NCI-H2196 (cell line): ENCODE results near the gene CCZ1B.
A peak's percentile ranks its signal among the peaks of the same experiment; 100 is the strongest.
"Not testable (repeated sequence)": the region's sequence is repeated elsewhere in the genome, so short reads cannot be mapped to it uniquely, and the experiment has no call there.

ENCODE experiments used
- DNase-seq: peaks from one replicate; lab custom pipeline; 2025; ENCODE audit not compliant: unreplicated experiment; lab: John Stamatoyannopoulos, UW

The CCZ1B gene

DNA sequence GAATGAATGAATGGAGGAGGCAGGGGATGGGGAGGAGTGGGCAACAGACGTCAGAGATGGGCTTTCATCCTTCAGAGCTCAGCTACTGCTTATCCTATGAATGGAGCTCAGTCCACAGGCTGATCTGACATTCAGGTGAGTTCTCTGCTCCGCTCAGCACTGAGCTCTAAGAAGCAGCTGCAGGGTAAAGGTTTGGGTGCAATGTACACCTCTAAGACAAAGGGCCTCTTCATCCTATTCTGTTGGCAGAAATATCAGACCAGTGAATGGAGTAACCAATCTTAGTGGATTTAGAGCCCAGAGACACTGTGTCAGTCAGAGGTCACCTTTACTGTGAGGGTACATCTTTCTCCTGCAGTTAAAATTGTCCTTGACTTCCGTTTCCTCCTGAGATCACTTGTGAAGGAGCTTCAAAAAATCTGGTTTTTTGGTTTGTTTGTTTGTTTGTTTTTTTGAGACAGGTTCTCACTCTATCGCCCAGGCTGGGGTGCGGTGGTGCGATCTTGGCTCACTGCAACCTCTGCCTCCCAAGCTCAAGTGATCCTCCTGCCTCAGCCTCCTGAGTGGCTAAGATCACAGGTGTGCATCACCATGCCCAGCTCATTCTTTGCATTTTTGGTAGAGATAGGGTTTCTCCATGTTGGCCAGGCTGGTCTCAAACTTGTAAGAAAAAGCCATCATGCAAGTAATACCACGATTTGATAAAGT is 5.1 kb upstream of the CCZ1B start:
- DNase-seq, result no peak

DNA sequence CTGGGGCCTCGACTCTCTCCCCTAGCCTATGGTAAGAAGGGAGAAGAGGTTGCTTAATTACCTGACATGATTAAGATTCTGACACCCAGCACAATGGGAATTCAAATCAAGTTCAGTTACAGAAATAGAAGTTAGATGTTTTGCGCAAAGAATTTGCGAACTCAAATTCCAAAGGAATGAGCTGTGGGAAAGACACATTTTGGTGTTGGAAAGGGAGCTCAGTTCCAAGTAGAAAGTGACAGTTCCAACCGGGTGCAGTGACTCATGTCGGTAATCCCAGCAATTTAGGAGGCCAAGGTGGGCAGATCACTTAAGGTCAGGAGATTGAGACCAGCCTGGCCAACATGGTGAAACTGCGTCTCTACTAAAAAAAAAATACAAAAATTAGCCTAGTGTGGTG is 4.0 kb upstream of the CCZ1B start:
- DNase-seq, result not testable (repeated sequence)

DNA sequence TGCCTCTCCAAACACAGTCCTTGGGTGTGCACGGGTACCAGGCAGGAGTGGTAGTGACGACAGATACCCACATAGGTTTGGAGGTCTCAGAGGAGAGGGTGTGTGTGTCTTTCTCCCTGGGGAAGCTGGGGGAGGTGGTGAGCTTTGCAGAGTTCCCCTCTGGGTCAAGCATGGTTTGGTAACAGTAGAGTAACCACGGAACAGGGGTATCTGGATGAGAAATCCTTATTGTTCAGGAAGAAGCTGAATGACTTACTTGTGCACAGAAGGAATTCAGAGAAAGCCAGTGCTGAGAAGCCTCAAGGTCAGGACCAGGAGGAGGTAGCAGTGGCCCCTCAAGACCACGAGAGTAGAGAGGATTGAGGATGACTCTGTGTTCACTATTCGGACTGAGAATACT is 3.5 kb upstream of the CCZ1B start:
- not testable (repeated sequence) for DNase-seq

DNA sequence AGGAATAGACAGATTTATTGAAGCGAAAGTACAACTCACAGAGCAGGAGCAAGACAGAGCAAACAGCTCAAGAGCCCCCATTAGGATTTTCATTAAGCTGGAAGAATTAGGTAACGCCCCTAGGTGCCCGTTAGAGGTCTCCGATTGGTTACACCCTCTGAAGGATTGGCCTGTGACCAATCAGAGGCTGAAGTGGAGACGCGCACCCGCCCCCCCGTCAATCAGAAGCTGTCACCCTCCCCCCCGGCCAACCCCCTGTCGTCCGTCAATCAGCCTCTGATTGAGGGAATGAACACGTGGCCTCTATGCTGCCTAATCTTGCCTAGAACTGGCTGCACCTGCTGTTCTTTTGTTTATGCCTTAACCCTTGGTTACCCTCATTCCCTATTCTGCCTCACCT is 1.1 kb upstream of the CCZ1B start:
- DNase-seq, result peak; percentile 27

DNA sequence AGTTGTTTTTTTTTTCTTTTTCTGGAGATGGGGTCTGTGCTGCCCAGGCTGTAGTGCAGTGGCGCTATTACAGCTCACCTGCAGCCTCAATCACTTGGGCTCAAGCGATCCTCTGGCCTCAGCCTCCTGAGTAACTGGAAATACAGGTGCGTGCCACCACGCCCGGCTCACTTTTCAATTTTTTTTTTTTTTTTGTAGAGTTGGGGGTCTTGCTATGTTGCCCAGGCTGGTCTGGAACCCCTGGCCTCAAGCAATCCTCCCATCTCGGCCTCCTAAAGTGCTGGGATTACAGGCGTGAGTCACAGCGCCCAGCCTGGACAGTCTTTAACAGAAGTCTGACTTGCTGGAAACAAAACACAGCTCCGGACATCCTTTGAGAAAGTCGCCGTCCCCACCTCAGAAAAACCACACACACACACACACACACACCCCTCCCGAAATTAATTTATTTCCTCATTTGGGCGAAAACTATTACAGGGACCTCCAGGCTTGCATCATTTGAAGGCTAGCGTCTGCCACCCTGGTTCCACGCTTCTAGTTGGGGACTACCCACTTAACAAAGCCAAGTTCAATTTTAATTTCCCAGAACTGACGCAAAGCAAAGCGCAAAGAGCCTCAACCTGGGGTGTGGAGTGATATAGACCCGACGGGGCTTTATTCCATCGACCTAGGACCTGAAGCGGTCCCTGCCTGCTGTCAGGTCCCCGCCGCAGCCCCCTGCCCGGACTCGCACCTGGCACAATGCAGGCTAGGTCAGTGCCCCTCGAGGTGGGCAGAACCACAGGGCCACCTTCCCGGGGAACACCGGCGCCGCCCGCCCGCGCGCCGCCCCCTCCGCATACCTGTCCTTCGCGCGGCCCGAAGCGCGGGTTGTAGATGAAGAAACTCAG is 594 bp downstream of the CCZ1B start:
- not testable (repeated sequence) for DNase-seq

DNA sequence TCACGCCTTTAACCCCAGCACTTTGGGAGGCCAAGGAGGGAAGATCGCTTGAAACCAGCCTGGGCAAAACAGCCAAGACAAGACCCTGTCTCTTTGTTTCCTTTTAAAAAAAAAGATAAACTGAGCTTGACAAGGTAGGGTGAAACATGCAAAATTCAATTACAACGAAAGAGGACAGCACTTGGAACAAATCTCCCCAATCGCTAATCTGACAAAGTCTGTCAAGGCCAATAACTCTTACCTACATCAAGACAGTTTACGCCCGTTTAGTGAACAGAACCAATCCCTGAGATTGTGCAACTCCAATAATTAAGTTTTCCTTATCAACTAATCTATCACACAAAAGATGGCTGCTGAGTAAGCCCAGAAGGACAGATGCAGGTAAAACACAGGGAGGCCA is 4.5 kb downstream of the CCZ1B start:
- not testable (repeated sequence) for DNase-seq

DNA sequence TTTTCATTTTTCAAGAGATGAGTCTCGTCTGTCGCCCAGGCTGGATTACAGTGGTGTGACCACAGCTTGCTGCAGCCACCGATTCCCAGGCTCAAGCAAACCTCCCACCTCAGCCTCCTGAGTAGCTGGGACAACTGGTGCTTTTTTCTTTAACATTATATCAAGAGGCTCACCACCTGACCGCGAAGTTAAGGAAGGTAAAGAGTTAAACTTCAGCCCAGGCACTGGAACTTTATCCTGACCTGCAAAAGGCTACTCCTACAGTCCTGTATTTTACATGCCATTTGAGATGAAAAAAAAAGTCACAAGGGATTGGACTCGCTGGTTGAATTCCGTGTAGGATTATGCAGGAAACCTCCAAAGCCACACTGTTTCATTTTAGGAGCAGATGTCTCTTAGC is 10.6 kb downstream of the CCZ1B start:
- DNase-seq, result not testable (repeated sequence)

DNA sequence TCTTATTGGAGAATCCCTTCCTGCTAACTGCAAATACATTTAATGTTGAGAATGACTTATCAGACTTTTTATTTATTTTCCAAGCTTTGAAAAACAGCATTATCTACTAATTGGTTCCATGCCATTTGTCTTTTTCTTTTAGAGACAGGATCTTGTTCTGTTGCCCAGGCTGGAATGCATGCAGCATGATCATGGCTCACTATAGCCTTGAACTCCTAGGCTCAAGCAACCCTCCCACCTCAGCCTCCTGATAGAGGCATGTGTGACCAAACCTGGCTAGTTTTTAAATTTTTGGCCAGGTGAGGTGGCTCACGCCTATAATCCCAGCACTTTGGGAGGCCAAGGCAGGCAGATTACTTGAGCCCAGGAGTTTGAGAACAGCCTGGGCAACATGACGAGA is 13.1 kb downstream of the CCZ1B start:
- not testable (repeated sequence) for DNase-seq

DNA sequence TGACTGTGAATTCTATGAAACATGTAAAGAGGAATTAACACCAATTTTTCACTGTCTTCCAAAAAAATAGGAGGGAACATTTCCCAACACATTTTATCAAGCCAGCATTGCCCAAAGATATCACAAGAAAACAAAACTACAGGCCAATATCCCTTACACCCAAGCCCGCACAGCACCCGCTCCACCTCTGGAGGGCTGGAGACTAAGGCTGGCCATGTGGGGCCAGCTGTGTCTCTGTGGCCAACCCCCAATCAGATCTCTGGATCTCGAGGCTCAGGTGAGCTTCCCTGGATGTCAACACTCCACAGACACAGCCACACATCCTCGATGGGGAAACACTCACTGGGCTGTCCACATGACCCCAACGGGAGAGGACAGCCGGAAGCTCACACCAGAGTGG is 18.1 kb downstream of the CCZ1B start:
- DNase-seq, result not testable (repeated sequence)

DNA sequence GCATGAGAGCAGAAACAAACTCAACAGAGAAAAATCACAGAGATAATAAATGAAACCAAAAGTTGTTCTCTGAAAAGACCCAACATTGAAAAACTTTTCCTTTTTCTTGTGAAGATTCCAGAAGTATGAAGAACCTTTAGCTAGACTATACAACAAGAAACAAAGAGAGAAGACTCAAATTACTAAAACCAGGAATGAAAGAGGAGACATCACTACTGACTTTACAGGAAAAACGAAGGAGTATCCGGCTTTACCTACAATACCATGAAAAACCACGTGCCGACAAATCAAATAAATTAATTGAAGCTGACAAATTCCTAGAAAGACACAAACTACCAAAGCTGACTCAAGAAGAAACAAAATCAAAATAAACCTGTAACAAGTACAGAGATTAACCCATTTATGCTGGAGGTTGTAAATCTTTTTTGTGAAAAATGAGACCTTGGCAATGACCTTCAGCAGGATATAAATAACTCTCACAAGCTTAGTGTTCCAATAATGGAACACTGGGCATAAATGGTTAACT is 18.6 kb downstream of the CCZ1B start:
- not testable (repeated sequence) for DNase-seq

DNA sequence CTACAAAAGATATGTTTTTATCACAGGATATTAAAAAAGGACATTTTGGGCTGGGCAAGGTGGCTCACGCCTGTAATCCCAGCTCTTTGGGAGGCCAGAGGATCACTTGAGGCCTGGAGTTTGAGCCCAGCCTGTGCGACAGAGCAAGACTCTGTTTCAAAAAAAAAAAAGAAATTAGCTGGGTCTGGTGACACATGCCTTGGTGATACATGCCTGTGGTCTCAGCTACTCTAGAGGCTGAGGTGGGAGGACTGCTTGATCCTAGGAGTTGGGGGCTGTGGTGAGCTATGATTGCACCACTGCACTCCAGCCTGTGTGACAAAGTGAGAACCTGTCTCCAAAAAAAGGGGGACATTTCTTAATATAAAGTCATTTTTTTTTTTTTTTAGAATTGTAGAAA is 25.7 kb downstream of the CCZ1B start:
- not testable (repeated sequence) for DNase-seq

DNA sequence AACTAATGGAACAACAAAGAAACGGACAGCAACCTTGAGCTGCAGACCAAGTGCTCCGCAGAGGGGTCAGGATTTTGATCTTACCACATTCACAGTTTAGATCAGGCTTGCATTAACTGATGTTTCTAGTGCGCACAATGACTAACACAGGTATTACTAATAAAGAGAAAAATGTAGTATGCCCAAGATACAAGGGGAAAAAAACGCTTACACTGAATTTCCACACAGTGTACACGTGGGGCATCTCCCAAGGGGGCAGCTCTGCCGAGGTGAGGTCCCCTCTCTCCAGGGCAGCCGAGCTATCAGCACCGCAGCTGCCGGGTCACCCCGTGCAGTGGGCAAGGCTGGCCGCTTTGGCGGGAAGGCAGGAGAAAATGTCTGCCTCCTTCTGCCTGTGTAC is 26.2 kb downstream of the CCZ1B start:
- DNase-seq, result not testable (repeated sequence)

DNA sequence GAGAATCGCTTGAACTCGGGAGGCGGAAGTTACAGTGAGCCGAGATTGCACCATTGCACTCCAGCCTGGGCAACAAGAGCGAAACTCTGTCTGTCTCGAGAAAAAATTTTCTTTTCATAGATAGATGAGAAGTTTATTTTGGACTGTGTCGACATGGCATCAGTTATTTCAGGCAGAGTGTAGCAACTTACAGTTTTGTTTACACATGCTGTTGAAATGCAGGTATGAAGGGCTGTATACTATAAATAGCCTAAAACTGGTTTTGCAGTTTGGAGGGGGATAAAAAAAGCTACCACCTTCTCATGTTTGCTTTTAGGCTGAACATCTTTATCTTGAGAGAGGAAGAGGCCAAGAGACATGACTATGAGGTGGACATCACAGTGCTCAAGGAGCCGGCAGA is 28.0 kb downstream of the CCZ1B start:
- not testable (repeated sequence) for DNase-seq

DNA sequence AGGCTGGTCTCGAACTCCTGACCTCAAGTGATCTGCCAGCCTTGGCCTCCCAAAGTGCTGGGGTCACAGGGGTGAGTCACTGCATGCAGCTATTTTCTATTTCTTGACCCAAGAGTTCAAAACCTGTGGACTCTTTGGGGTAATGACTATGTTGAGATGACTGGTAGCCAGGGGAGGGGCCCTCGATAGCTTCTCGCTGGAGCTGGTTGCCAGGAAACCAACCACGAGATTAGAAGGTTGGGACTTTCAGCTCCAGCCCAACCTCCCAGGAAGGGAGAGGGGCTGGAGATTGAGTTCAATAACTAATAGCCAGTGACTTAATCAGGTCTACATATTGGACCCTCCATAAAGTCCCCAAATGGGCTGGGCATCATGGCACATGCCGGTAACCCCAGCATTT is 28.9 kb downstream of the CCZ1B start:
- DNase-seq, result not testable (repeated sequence)

DNA sequence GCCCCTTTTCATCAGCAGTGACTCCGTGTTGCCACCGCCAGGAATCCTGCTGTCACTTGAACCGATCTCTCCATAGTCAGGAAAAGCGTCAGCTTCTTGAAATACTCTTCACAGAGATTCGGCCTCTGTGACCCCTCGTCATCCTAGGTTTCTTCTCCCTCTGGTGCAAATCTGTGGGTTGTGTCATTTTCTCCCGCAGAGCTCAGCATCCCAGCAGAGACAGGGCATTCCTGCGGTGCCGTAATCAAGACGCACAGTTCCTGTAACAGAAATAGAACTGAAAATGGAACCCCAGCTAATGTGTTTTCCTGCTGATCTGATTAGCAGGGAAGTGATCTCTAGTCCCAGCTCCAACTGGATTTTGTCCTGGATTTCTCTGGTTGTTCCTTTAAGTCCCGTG is 31.8 kb downstream of the CCZ1B start:
- not testable (repeated sequence) for DNase-seq

DNA sequence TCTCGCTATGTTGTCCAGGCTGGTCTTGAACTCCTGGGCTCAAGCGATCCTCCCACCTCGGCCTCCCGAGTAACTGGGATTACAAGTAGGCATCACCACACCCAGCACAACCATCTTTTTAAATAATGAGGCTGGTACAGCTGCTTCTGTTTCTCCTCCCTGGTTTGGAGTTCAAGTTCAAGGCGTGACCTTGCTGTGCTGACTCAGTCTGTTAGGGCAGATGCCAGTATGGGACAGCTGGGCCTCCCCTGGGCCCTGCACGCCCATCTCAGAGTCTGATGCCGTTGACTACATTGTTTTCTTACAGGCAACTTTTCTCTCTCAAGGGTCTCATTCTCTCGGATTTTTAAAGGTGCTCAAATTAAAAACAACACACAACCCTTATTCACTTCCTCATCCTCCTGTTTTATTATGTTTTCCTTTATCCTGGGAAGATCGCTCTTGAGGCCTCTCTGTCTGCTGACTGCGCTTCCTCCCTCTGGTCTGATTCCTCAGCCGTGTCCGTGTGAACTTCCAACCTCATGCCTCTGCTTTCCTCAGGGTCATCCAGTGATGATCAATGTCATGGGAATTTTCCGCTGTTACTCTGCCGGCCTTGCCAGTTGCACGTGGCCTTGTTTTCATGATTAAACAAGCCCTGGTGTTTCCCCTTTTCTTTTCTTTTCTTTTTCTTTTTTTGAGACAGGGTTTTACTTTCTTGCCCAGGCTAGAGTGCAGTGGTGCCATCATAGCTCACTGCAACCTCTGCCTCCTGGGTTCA is 33.8 kb downstream of the CCZ1B start:
- not testable (repeated sequence) for DNase-seq

DNA sequence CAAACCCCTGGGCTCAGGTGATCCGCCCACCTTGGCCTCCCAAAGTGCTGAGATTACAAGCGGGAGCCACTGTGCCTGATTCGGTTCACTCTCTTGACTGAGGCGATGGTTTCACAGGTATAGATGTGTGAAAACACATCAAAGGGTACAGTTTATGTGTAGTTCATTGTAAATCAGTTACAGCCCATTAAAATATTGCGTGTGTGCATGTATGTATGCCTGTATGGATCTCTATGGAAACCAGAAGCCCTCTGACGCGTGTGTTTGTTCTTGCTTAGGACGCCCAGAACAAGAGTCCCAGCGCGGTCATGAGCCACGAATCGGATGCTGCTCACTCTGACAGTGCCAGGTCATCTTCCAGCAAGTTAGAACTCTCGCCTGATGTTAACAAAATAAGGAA is 36.7 kb downstream of the CCZ1B start:
- DNase-seq, result not testable (repeated sequence)

DNA sequence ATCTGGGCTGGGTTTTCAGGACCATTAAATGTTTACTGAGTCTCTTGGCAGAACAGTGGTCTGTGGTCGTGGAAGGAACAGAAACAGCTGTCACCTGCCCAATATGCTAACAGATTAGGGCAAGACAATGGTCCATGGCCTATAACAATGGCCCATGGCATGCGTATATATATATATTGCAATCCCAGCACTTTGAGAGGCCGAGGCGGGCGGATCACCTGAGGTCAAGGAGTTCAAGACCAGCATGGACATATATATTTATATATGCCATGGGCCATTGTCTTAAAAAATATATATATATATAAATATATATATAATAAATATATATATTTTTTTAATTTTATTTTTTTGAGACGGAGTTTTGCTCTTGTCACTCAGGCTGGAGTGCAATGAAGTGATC is 44.5 kb downstream of the CCZ1B start:
- not testable (repeated sequence) for DNase-seq

DNA sequence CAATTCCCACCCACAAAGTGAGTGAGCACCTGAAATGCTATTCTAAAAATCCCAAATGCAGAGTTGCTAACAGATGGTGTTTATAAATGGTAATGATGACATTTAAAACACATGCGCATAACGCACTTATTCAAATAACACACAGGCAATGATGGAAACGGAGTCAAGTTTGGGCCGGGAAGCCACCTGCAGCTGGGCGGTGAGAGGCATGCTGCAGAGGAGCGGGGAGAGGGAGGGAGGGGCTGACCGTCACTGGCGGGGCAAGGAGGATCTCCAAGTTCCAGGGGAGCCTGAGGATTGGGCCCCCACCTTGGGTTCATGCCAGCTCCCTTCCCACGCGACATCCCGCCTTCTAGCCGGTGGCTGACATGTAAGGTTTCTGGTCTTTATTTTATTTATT is 64.9 kb downstream of the CCZ1B start:
- not testable (repeated sequence) for DNase-seq

DNA sequence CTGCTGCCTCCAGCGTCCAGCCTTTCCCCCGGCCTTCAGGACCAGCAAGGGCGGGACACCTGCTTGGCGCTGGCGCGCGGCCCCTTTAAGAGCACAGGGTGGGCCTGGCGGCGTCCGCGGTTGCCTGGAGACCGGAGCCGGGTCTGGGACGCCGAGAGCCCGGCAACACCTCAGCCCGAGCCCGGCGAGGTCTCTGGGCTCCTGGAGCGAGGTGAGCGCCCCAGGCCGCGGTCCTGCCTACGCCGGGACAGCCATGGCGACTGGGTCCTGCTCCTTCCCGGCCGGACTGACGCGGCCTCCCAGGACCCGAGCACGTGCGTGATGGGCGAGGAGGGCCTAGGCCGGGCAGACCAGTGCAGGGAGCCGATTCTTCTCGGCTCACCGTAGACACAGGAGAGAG is 72.1 kb downstream of the CCZ1B start, which contains the start of gene RSPH10B2:
Gene RSPH10B2 (plus strand): TSS at position 140 of the 400 bp plus-strand sequence. CDS start 3,575 bp downstream, outside the sequence.
- not testable (repeated sequence) for DNase-seq

DNA sequence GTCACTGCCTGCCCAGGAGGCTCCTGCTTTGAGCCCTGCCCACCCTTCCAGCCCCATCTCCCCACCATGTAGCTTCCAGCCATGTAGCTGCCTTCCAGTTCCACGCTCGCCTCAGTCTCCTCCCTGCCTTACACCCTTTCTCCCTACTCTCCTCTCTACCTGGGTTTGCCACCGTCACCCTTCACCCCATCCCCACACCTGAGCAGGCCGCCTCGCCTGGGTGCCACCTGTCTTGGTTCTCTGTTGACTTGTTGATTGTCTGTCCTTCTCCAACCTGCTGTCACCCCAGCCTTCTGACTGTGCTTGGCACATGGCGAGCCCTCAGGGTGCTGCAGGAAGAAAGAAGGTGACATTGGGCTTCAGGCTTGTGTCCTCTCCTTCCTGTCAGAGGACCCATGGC is 75.9 kb downstream of the CCZ1B start:
- DNase-seq, result not testable (repeated sequence)
